Stomach smooth muscle (tissue), 2 donors: ENCODE measurements around the gene ABHD12.
"Not testable (repeated sequence)": the region's sequence is repeated elsewhere in the genome, so short reads cannot be mapped to it uniquely, and the experiment has no call there.

Experiments used
- H3K27ac ChIP-seq: one replicate; pipeline ENCODE4 v1.7.0; 2013; ENCODE audit warnings: mild to moderate bottlenecking, low read length, inconsistent platforms
- H3K27me3 ChIP-seq, 2 donors: one replicate each; pipeline ENCODE4 v1.7.0; 2013; ENCODE audit warnings: low read length in 2 of 2; ENCODE audit not compliant: insufficient read depth in 2 of 2, control insufficient read depth in 1 of 2
- H3K36me3 ChIP-seq, 2 donors: one replicate each; pipeline ENCODE4 v1.7.0; 2013; ENCODE audit warnings: low read length in 2 of 2; ENCODE audit not compliant: control insufficient read depth in 2 of 2, insufficient read depth in 2 of 2
- H3K4me1 ChIP-seq: one replicate; pipeline ENCODE4 v1.7.0; 2013; ENCODE audit warnings: low read length; ENCODE audit not compliant: control insufficient read depth, insufficient read depth
- H3K4me3 ChIP-seq, 2 donors: one replicate each; pipeline ENCODE4 v1.7.0; 2013; ENCODE audit warnings: low read length in 2 of 2
- H3K9ac ChIP-seq, 2 donors: one replicate each; pipeline ENCODE4 v1.7.0; 2013; ENCODE audit warnings: low read length in 2 of 2, mild to moderate bottlenecking in 1 of 2
- H3K9me3 ChIP-seq, 2 donors: one replicate each; pipeline ENCODE4 v1.7.0; 2013; ENCODE audit warnings: low read length in 2 of 2; ENCODE audit not compliant: control insufficient read depth in 2 of 2
- donor health status: healthy.
- donor health status: Pancreatic carcinoma.

The ABHD12 gene

GRCh38 chr20:25402583-25402982 is 11.9 kb upstream of the ABHD12 start:
- H3K9ac ChIP-seq, result no peak overlapping the region
- no peaks in the 10 kb centered on the region for H3K27me3 ChIP-seq
- no peak overlapping the region for H3K27ac ChIP-seq
- H3K4me1 ChIP-seq, result peaks cover 3% of the 10 kb centered on the region
- H3K36me3 ChIP-seq, result no peaks in the 10 kb centered on the region
- no peak overlapping the region for H3K4me3 ChIP-seq
- peaks cover 3 to 15% of the 10 kb centered on the region in 2 donors for H3K9me3 ChIP-seq

- H3K9me3 ChIP-seq, result peaks cover 3 to 15% of the 10 kb centered on the region in 2 donors
- H3K36me3 ChIP-seq, H3K27ac ChIP-seq, H3K27me3 ChIP-seq, H3K9ac ChIP-seq, H3K4me1 ChIP-seq, H3K4me3 ChIP-seq: not testable (repeated sequence)
These were observed 9.7 kb upstream of the ABHD12 start for GRCh38 chr20:25400291-25400732.

GRCh38 chr20:25399037-25399430 is 8.4 kb upstream of the ABHD12 start:
- Histone ChIP-seq H3K36me3 (no peaks in the 10 kb centered on the region), H3K9ac (no peak overlapping the region), H3K9me3 (peaks cover 3 to 15% of the 10 kb centered on the region in 2 donors), H3K4me1 (no peaks in the 10 kb centered on the region), H3K27me3 (no peaks in the 10 kb centered on the region), H3K27ac (no peak overlapping the region), H3K4me3 (no peak overlapping the region)

- H3K4me1 ChIP-seq, result no peaks in the 10 kb centered on the region
- peaks cover 3 to 12% of the 10 kb centered on the region in 2 donors for H3K9me3 ChIP-seq
- no peak overlapping the region for H3K27ac ChIP-seq
- H3K9ac ChIP-seq, result no peak overlapping the region
- no peak overlapping the region for H3K4me3 ChIP-seq
- H3K27me3 ChIP-seq, result no peaks in the 10 kb centered on the region
- H3K36me3 ChIP-seq, result no peaks in the 10 kb centered on the region
These were observed 7.9 kb upstream of the ABHD12 start for GRCh38 chr20:25398376-25399036.

- H3K27ac ChIP-seq, result no peak overlapping the region
- no peaks in the 10 kb centered on the region for H3K36me3 ChIP-seq
- H3K9ac ChIP-seq, result no peak overlapping the region
- no peak overlapping the region for H3K4me3 ChIP-seq
- peaks cover 0 to 6% of the 10 kb centered on the region in 2 donors for H3K9me3 ChIP-seq
- no peaks in the 10 kb centered on the region for H3K4me1 ChIP-seq
- no peaks in the 10 kb centered on the region for H3K27me3 ChIP-seq
These were observed 7.2 kb upstream of the ABHD12 start for GRCh38 chr20:25397821-25398220.

GRCh38 chr20:25397096-25397495 is 6.5 kb upstream of the ABHD12 start:
- no peak overlapping the region for H3K9ac ChIP-seq
- no peaks in the 10 kb centered on the region for H3K36me3 ChIP-seq
- no peaks in the 10 kb centered on the region for H3K4me1 ChIP-seq
- H3K4me3 ChIP-seq, result no peak overlapping the region
- H3K9me3 ChIP-seq, result no peaks in the 10 kb centered on the region
- no peak overlapping the region for H3K27ac ChIP-seq
- H3K27me3 ChIP-seq, result no peaks in the 10 kb centered on the region

GRCh38 chr20:25394996-25395395 is 4.4 kb upstream of the ABHD12 start:
- Histone ChIP-seq H3K4me1 (peaks cover under 1% of the 10 kb centered on the region), H3K27me3 (no peaks in the 10 kb centered on the region), H3K36me3 (no peaks in the 10 kb centered on the region), H3K4me3 (no peak overlapping the region), H3K9me3 (no peaks in the 10 kb centered on the region), H3K27ac (no peak overlapping the region), H3K9ac (no peak overlapping the region)

GRCh38 chr20:25394276-25394675 is 3.6 kb upstream of the ABHD12 start:
- Histone ChIP-seq H3K36me3 (no peaks in the 10 kb centered on the region), H3K27ac (no peak overlapping the region), H3K27me3 (no peaks in the 10 kb centered on the region), H3K4me3 (no peak overlapping the region), H3K4me1 (peaks cover 6% of the 10 kb centered on the region), H3K9me3 (no peaks in the 10 kb centered on the region), H3K9ac (no peak overlapping the region)

GRCh38 chr20:25389858-25390537 is 637 bp downstream of the ABHD12 start:
- Histone ChIP-seq H3K4me3 (peak overlapping the region; percentile 74 to 82), H3K27ac (peak overlapping the region; percentile 66), H3K27me3 (no peaks in the 10 kb centered on the region), H3K9ac (peak overlapping the region; percentile 60 to 66), H3K4me1 (peaks cover 8% of the 10 kb centered on the region), H3K9me3 (no peaks in the 10 kb centered on the region), H3K36me3 (peaks cover 0 to 2% of the 10 kb centered on the region in 2 donors)

GRCh38 chr20:25389401-25389857 is 1.2 kb downstream of the ABHD12 start:
- no peaks in the 10 kb centered on the region for H3K27me3 ChIP-seq
- H3K9me3 ChIP-seq, result no peaks in the 10 kb centered on the region
- H3K4me1 ChIP-seq, result peaks cover 8% of the 10 kb centered on the region
- H3K9ac ChIP-seq, result peak overlapping the region; percentile 60 to 66
- H3K36me3 ChIP-seq, result peaks cover 0 to 2% of the 10 kb centered on the region in 2 donors
- H3K4me3 ChIP-seq, result peak overlapping the region; percentile 74 to 82
- H3K27ac ChIP-seq, result no peak overlapping the region
